GM06990 (cell line): ENCODE results near the gene MOAP1.
A peak's percentile ranks its signal among the peaks of the same experiment; 100 is the strongest.
"Not testable (repeated sequence)": the region's sequence is repeated elsewhere in the genome, so short reads cannot be mapped to it uniquely, and the experiment has no call there.

ENCODE experiments used
- DNase-seq: peaks from one replicate; pipeline ENCODE4 v3.0.0-alpha.2; 2011; ENCODE audit not compliant: insufficient read length; ENCODE audit errors: extremely low read depth
- H3K27me3 ChIP-seq: replicated peaks from 2 replicates; pipeline ENCODE4 v1.6.0; 2011; ENCODE audit warnings: low read length; ENCODE audit not compliant: control insufficient read depth, insufficient read depth
- H3K36me3 ChIP-seq: 2 replicates; pipeline ENCODE4 v1.5.1; 2011; ENCODE audit warnings: low read length; ENCODE audit not compliant: control insufficient read depth, insufficient read depth
- H3K4me3 ChIP-seq: replicated peaks from 2 replicates; pipeline ENCODE4 v1.5.1; 2011; ENCODE audit warnings: low read depth, mild to moderate bottlenecking, control low read depth, low read length
- TF ChIP-seq, protein P1 (sequence below): IDR thresholded peaks from 2 replicates; pipeline ENCODE4 v1.5.1; 2011; ENCODE audit warnings: low read length, control low read depth, mild to moderate bottlenecking, inconsistent platforms; ENCODE audit not compliant: insufficient read depth, poor library complexity, severe bottlenecking

The MOAP1 gene

DNA sequence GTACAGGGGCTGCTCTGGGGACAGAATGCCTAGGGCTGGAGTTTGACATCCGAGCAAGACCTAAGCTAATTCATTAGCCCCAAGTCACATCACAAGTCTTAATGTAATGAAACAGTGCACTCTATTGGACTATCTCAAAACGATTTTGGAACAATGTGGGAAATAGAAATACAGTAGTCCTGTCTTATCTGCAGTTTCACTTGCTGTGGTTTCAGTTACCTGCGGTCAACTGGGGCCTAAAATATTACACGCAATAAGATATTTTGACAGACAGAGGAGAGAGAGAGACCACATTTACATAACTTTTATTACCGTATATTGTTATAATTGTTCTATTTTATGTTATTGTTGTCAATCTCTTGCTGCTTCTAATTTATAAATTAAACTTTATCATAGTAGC is 21.1 kb downstream of the MOAP1 start:
- Histone ChIP-seq H3K36me3 (no peaks in the 10 kb centered on the region), H3K4me3 (no peak overlapping the region), H3K27me3 (no peaks in the 10 kb centered on the region)
- DNase-seq: peak; percentile 40
- TF ChIP-seq, protein P1, sequence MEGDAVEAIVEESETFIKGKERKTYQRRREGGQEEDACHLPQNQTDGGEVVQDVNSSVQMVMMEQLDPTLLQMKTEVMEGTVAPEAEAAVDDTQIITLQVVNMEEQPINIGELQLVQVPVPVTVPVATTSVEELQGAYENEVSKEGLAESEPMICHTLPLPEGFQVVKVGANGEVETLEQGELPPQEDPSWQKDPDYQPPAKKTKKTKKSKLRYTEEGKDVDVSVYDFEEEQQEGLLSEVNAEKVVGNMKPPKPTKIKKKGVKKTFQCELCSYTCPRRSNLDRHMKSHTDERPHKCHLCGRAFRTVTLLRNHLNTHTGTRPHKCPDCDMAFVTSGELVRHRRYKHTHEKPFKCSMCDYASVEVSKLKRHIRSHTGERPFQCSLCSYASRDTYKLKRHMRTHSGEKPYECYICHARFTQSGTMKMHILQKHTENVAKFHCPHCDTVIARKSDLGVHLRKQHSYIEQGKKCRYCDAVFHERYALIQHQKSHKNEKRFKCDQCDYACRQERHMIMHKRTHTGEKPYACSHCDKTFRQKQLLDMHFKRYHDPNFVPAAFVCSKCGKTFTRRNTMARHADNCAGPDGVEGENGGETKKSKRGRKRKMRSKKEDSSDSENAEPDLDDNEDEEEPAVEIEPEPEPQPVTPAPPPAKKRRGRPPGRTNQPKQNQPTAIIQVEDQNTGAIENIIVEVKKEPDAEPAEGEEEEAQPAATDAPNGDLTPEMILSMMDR: no peak

DNA sequence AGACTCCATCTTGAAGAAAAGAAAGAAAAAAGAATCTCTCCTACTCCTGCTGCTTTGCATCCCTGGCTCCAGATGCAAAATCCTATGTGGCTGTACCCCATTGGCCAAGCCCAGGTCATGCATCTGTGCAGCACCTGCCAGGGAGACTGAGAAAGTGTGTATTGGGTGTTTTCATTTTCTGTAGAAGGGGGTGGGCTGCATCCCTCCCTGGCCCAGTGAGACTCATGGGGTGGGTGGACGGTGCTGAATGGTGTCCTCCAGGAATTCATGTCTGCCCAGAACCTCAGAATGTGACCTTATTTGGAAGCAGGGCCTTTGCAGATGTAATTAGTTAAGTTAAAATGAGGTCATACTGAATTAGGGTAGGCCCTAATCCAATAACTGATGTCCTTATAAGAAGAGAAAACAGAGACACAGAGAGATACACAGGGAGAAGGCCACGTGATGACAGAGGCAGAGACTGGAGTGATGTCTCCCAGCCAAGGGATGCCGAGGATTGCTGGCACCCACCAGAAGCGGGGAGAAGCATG is 23.2 kb downstream of the MOAP1 start:
- no peak overlapping the region for H3K4me3 ChIP-seq
- TF ChIP-seq, protein P1: no peak
- no peaks in the 10 kb centered on the region for H3K36me3 ChIP-seq
- H3K27me3 ChIP-seq: no peaks in the 10 kb centered on the region
- DNase-seq: no peak

DNA sequence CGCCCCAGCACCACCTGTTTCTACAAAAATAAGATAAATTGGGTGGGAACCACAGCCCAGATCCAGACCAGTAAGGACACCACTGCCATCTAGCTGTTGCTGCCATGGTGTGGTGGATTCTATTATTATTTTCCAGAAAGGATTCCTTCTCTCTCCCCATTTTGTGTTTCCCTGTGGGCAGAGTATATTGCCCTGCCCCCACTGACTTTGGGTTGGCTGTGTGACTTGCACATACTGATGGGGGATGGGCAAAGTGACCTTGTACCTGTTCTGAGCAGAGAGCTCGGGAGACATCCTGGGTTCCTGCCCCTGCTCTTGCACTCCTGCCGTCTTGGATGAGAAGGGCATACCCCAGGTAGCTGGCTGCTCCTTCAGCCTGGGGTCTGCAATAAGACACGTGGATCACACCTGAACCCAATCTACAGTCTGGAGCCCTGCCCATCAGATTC is 24.3 kb downstream of the MOAP1 start:
- no peaks in the 10 kb centered on the region for H3K27me3 ChIP-seq
- no peaks in the 10 kb centered on the region for H3K36me3 ChIP-seq
- TF ChIP-seq, protein P1: peak; percentile 39
- H3K4me3 ChIP-seq: no peak overlapping the region
- no peak for DNase-seq

DNA sequence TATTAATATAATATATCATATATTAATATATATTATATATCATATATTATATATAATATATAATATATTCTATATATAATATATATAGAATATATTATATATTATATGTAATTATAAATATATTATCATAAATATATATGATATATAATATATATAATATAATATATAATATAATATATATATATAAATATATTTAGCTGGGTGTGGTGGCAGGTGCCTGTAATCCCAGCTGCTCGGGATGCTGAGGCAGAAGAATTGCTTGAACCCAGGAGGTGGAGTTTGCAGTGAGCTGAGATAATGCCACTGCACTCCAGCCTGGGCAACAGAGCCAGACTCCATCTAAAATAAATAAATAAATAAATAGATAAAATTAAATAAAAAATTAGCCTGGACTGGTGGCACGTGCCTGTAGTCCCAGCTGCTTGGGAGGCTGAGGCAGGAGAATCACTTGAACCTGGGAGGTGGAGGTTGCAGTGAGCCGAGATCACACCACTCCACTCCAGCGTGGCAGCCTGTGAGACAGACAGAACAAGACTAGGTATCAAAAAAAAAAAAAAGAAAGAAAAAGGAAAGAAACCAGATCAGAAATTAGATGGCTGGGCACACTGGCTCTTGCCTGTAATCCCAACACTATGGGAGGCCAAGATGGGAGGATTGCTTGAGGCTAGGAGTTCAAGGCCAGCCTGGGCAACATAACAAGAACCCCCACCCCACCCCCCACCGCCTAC is 24.9 kb downstream of the MOAP1 start:
- not testable (repeated sequence) for H3K36me3 ChIP-seq, H3K27me3 ChIP-seq, H3K4me3 ChIP-seq, DNase-seq

DNA sequence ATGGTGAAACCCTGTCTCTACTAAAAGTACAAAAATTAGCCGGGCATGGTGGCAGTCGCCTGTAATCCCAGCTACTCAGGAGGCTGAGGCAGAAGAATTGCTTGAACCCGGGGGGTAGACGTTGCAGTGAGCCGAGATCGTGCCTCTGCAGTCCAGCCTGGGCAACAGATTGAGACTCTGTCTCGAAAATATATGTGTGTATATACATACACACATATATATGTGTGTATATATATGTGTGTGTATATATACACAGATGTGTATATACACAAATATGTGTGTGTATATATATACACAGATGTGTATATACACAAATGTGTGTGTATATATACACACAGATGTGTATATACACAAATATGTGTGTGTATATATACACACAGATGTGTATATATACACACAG is 26.3 kb downstream of the MOAP1 start:
- not testable (repeated sequence) for H3K4me3 ChIP-seq, H3K27me3 ChIP-seq, H3K36me3 ChIP-seq, DNase-seq

DNA sequence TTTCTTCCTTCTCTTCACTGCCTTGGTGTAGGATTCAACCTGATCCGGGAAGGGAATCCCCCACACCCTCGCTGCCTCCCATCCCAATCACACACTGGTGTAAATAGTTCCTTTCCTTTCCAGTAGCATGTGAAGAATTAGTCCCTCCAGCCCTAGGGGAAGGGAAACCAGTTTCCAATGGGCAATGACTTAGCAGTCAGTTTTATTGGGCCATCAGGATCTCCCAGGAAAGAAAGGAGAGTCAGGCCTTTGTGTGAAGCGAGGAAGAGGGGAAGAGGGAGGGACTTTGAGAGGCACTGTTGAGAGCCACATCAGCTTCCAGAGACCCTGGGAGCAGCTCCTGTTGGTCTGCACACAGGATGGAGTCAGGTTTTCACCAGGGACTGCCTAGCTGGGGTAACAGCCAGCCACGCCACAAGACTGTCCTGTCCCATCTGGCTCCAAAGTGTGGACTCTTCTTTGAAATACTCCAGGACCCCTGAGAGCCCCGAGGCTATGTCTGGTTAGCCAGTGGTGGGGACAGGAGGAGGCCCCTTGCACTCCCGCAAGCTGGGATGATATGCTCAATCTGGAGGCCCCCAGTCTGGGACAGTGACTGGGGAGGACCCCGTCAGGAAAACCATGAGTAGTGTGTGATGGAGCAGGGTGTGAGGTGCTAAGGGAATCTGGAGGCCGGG is 27.9 kb downstream of the MOAP1 start:
- H3K27me3 ChIP-seq: no peaks in the 10 kb centered on the region
- TF ChIP-seq, protein P1: no peak
- H3K36me3 ChIP-seq: no peaks in the 10 kb centered on the region
- DNase-seq: no peak
- H3K4me3 ChIP-seq: no peak overlapping the region
